Body of pancreas (tissue), 4 donors: ENCODE results near the gene CASZ1. TPM values are rescaled to one million over a fixed set of nuclear protein-coding genes. Genes with fewer than 3 reads are reported as not detected.

Experiments used
- ATAC-seq: fragments of 150-250 bp; one replicate; pipeline ENCODE4 v1.9.1; 2016
- DNase-seq, 4 donors: peaks; one replicate each; pipeline ENCODE4 v3.0.0-alpha.2; 2019
- H3K27ac ChIP-seq, 4 donors: fragments of 200-600 bp; sonication (generic); 1 replicate in 3 of 4; 2 replicates in 1 of 4; pipeline versions ENCODE4 v1.5.1 to v1.6.1; 2016 to 2019; ENCODE audit warnings: mild to moderate bottlenecking in 1 of 4, mixed read lengths in 1 of 4, moderate library complexity in 1 of 4
- H3K27me3 ChIP-seq, 2 donors: fragments of 200-600 bp; sonication (generic); one replicate each; pipeline ENCODE4 v1.6.0; 2016; ENCODE audit warnings: mild to moderate bottlenecking in 1 of 2
- H3K36me3 ChIP-seq, 2 donors: fragments of 200-600 bp; sonication (generic); replicated peaks in 1 of 2; 2 replicates each; pipeline ENCODE4 v1.5.1; 2016; ENCODE audit warnings: low read depth in 2 of 2; ENCODE audit not compliant: insufficient read depth in 1 of 2
- H3K4me1 ChIP-seq: fragments of 200-600 bp; sonication (generic); one replicate; pipeline ENCODE4 v1.6.0; 2016
- H3K4me3 ChIP-seq, 2 donors: fragments of 200-600 bp; sonication (generic); 1 replicate in 1 of 2; 2 replicates in 1 of 2; pipeline ENCODE4 v1.5.1; 2016 to 2019
- H3K9me3 ChIP-seq, 3 donors: fragments of 200-600 bp; sonication (generic); 1 replicate in 2 of 3; 2 replicates in 1 of 3; pipeline ENCODE4 v1.5.1; 2016
- POLR2A ChIP-seq, 3 donors: fragments of 450-650 bp; IDR thresholded peaks; one replicate each; pipeline ENCODE4 v1.6.1; 2016; ENCODE audit warnings: antibody characterized with exemption in 3 of 3, mild to moderate bottlenecking in 2 of 3
- WGBS, 2 donors: methylation state at CpG; one replicate each; pipeline ENCODE4 v1.1.5; 2017; 5-methylcytosine and 5-hydroxymethylcytosine counted together
- intact Hi-C: fragments of 100-400 bp; cut with DNase I; formaldehyde crosslinking; loops from one replicate; pipeline ENCODE4 v1.15.1; 2023
- total RNA-seq, 2 donors: library from RNA; depleted of rRNA; stranded (reverse); fragments of >200 nt; gene quantifications; one replicate each; pipeline ENCODE4 v1.1.0, GENCODE V29; 2016
- TF ChIP-seq, protein P1 (sequence below), 7 experiments: fragments of 450-650 bp in 4 of 7; fragments of 200-600 bp in 3 of 7; sonication (generic) in 3 of 7; IDR thresholded peaks; one replicate each; pipeline ENCODE4 v1.5.1; 2016 to 2019; ENCODE audit warnings: antibody characterized with exemption in 7 of 7

Gene CASZ1
- total RNA-seq, 2 donors from 2014 or later: 9.3 to 14.2 TPM

- 84 to 100% methylated on average over 2 to 4 of the region's 5 CpGs for WGBS, 2 donors
- H3K27me3 ChIP-seq: no peaks in the 10 kb centered on the region
- H3K27ac ChIP-seq: peak overlapping the region; percentile 42 to 80 (median 72)
- H3K4me1 ChIP-seq: peaks cover 65% of the 10 kb centered on the region
- no peaks in the 10 kb centered on the region for H3K9me3 ChIP-seq
- DNase-seq: no peak
- intact Hi-C loops: no loop called here
- TF ChIP-seq, protein P1, sequence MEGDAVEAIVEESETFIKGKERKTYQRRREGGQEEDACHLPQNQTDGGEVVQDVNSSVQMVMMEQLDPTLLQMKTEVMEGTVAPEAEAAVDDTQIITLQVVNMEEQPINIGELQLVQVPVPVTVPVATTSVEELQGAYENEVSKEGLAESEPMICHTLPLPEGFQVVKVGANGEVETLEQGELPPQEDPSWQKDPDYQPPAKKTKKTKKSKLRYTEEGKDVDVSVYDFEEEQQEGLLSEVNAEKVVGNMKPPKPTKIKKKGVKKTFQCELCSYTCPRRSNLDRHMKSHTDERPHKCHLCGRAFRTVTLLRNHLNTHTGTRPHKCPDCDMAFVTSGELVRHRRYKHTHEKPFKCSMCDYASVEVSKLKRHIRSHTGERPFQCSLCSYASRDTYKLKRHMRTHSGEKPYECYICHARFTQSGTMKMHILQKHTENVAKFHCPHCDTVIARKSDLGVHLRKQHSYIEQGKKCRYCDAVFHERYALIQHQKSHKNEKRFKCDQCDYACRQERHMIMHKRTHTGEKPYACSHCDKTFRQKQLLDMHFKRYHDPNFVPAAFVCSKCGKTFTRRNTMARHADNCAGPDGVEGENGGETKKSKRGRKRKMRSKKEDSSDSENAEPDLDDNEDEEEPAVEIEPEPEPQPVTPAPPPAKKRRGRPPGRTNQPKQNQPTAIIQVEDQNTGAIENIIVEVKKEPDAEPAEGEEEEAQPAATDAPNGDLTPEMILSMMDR (IDR thresholded peaks at IDR 0.05): no peak
- TF ChIP-seq POLR2A (IDR thresholded peaks at IDR 0.05): no peak
- no peak for ATAC-seq
- no peak overlapping the region for H3K4me3 ChIP-seq
- H3K36me3 ChIP-seq: no peaks in the 10 kb centered on the region
Measured at GRCh38 chr1:10675813-10676212, 120.6 kb downstream of the CASZ1 start.

- no peaks in the 10 kb centered on the region for H3K9me3 ChIP-seq
- DNase-seq: peak in 1 of 4 donors; percentile 38
- H3K4me3 ChIP-seq: no peak overlapping the region
- H3K27ac ChIP-seq: peak overlapping the region; percentile 42 to 80 (median 72)
- intact Hi-C loops: no loop called here
- H3K27me3 ChIP-seq: no peaks in the 10 kb centered on the region
- ATAC-seq: peak; percentile 49
- H3K36me3 ChIP-seq: no peaks in the 10 kb centered on the region
- H3K4me1 ChIP-seq: peaks cover 59% of the 10 kb centered on the region
- TF ChIP-seq POLR2A (IDR thresholded peaks at IDR 0.05): no peak
- TF ChIP-seq, protein P1 (IDR thresholded peaks at IDR 0.05): no peak
- 50 to 58% methylated on average over 22 to 29 of the region's 29 CpGs for WGBS, 2 donors
Measured at GRCh38 chr1:10674700-10675609, 121.5 kb downstream of the CASZ1 start.

GRCh38 chr1:10674222-10674621, 122.2 kb downstream of the CASZ1 start:
- peak overlapping the region in 1 of 4 donors; percentile 69 for H3K27ac ChIP-seq
- 93 to 96% methylated on average over 3 to 15 of the region's 16 CpGs for WGBS, 2 donors
- H3K4me1 ChIP-seq: peaks cover 52% of the 10 kb centered on the region
- intact Hi-C loops: no loop called here
- no peak for ATAC-seq
- H3K27me3 ChIP-seq: no peaks in the 10 kb centered on the region
- no peaks in the 10 kb centered on the region for H3K9me3 ChIP-seq
- no peak for DNase-seq
- no peaks in the 10 kb centered on the region for H3K36me3 ChIP-seq
- no peak overlapping the region for H3K4me3 ChIP-seq
- no peak for TF ChIP-seq POLR2A (IDR thresholded peaks at IDR 0.05)
- TF ChIP-seq, protein P1 (IDR thresholded peaks at IDR 0.05): no peak

GRCh38 chr1:10673109-10673711, 123.2 kb downstream of the CASZ1 start:
- Histone ChIP-seq H3K9me3 (no peaks in the 10 kb centered on the region), H3K36me3 (no peaks in the 10 kb centered on the region), H3K27ac (no peak overlapping the region), H3K4me3 (no peak overlapping the region), H3K27me3 (no peaks in the 10 kb centered on the region), H3K4me1 (peaks cover 54% of the 10 kb centered on the region)
- 90 to 95% methylated on average over 19 of the region's 19 CpGs for WGBS, 2 donors
- ATAC-seq (no peak), DNase-seq (no peak)
- no peak for TF ChIP-seq POLR2A (IDR thresholded peaks at IDR 0.05)
- TF ChIP-seq, protein P1 (IDR thresholded peaks at IDR 0.05): no peak
- intact Hi-C loops: no loop called here
